ENCODE data around the gene PLXDC1.
"Not testable (repeated sequence)": the region's sequence is repeated elsewhere in the genome, so short reads cannot be mapped to it uniquely, and the experiment has no call there.

DNA sequence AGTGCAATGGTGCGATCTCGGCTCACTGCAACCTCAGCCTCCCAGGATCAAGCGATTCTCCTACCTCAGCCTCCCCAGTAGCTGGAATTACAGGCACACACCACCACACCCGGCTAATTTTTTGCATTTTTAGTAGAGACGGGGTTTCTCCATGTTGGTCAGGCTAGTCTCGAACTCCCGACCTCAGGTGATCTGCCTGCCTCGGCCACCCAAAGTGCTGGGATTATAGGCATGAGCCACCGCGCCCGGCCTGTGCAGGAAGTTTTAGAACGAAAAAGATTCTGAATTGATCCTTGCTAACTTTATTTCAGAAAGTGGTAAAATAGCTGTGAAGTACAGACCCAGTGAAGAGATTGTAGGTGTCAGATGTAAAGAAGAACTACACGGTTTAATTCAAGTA lies 125.1 kb downstream of the PLXDC1 start:
- not testable (repeated sequence) for TF ChIP-seq EZH2 (optimal IDR thresholded peaks at IDR 0.05; ENCODE audit: low read depth, low read length)
- TF ChIP-seq, protein P1, sequence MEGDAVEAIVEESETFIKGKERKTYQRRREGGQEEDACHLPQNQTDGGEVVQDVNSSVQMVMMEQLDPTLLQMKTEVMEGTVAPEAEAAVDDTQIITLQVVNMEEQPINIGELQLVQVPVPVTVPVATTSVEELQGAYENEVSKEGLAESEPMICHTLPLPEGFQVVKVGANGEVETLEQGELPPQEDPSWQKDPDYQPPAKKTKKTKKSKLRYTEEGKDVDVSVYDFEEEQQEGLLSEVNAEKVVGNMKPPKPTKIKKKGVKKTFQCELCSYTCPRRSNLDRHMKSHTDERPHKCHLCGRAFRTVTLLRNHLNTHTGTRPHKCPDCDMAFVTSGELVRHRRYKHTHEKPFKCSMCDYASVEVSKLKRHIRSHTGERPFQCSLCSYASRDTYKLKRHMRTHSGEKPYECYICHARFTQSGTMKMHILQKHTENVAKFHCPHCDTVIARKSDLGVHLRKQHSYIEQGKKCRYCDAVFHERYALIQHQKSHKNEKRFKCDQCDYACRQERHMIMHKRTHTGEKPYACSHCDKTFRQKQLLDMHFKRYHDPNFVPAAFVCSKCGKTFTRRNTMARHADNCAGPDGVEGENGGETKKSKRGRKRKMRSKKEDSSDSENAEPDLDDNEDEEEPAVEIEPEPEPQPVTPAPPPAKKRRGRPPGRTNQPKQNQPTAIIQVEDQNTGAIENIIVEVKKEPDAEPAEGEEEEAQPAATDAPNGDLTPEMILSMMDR (IDR thresholded peaks at IDR 0.05; ENCODE audit: low read length), result not testable (repeated sequence)
